Measurements from ENCODE around the gene TEAD4. TPM values are rescaled to one million over a fixed set of nuclear protein-coding genes. Genes with fewer than 3 reads are reported as not detected.

TEAD4 gene
- total RNA-seq, 1 experiment from 2014 or later = 43.2 TPM

DNA sequence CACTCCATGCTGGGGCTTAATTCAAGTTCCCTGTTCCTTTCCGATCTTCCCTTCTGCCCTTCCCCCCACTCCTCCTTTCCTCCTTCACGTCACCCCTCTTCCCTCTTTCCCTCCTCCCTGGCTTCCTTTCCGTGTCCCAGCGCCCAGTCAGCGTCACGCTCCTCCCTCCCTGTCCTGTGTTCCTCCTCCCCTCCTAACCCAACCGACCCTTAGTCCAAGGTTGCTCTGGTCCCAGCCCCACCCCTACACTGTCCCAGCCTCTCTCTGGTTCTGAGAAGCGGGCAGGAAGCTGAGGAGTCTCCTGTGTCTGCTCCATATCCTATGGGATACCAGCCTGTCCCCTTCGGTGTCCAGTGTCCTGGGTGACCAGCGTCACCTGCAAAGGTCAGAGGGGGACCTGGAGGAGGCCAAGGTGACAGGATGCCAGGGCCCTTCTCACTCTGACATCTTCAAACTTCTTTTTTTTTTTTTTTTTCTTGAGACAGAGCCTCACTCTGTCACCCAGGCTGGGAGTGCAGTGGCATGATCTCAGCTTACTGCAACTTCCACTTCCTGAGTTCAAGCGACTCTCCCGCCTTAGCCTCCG is 61.7 kb downstream of the TEAD4 start (continued):
- TF ChIP-seq CEBPB (IDR thresholded peaks at IDR 0.05; ENCODE audit: low read depth) (no peak), SIN3A (IDR thresholded peaks at IDR 0.05; ENCODE audit: low read depth) (no peak), JUND (IDR thresholded peaks at IDR 0.05) (no peak), EGR1 (IDR thresholded peaks at IDR 0.05; ENCODE audit: low read depth) (no peak), POLR2A (IDR thresholded peaks at IDR 0.05; ENCODE audit: borderline replicate concordance, extremely low read depth, insufficient read depth, insufficient read length) (no peak), TCF7L2 (IDR thresholded peaks at IDR 0.05; ENCODE audit: borderline replicate concordance, extremely low read depth, insufficient read depth, insufficient read length) (no peak), SP1 (IDR thresholded peaks at IDR 0.05; ENCODE audit: low read depth) (no peak), ZFX (IDR thresholded peaks at IDR 0.05) (no peak), ELF1 (IDR thresholded peaks at IDR 0.05; ENCODE audit: borderline replicate concordance, low read depth) (no peak)
- TF ChIP-seq, protein P1, sequence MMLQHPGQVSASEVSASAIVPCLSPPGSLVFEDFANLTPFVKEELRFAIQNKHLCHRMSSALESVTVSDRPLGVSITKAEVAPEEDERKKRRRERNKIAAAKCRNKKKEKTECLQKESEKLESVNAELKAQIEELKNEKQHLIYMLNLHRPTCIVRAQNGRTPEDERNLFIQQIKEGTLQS (IDR thresholded peaks at IDR 0.05) = no peak

DNA sequence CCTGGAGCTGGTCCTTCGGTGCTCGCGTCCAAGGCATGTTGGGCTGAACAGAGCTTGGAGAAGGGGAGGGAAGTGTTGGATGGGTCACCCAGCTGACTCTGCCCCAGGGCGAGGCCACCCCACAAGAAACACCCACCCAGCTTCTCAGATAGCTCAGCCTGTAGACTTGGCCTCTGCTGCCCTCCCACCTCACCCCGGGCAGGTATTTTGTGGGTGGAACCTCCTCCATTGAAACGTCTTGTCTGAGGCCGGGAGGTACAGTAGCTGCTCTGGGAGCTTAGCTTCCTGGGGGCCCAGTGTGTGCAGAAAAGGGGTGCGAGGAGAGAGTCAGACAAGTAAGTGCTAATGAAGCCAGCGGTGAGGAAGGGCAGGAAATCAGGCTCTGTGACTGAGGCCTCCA is 63.2 kb downstream of the TEAD4 start:
- intact Hi-C loops (cut with micrococcal nuclease) = no loop called here
- ChIA-PET CTCF (interaction anchor here (1.4 kb wide), 1 partner anchor 19 kb away, joined by 4 read pairs; no protein-coding TSS in a partner anchor), POLR2A (no interaction called here), RAD21 (ENCODE audit: low non-redundant PET in 1 of 2, low total read pairs in 2 of 2, uncharacterized antibody in 2 of 2, unreplicated experiment in 2 of 2) (interaction anchor here in 1 of 2 experiments (0.6 kb wide), 1 partner anchor 19 kb away, joined by 3 read pairs; no protein-coding TSS in a partner anchor)
- BruUV-seq (replicated peaks) = no TSS peak
- Histone ChIP-seq H3K4me3 (replicated peaks in 1 of 2; ENCODE audit: low read depth in 1 of 2, low read length in 2 of 2) (no peak overlapping the region), H3K36me3 (ENCODE audit: control insufficient read depth in 1 of 2, insufficient read depth in 2 of 2, low read length in 2 of 2) (peaks cover 3 to 17% of the 10 kb centered on the region in 2 experiments; a peak in 2 of 4 replicates), H3K9me2 (ENCODE audit: insufficient read depth) (no peaks in the 10 kb centered on the region), H3K9me3 (ENCODE audit: control insufficient read depth in 1 of 2, insufficient read depth in 1 of 2, low read depth in 1 of 2, low read length in 2 of 2) (no peaks in the 10 kb centered on the region), H3K79me2 (ENCODE audit: insufficient read depth, low read length) (no peaks in the 10 kb centered on the region), H2AFZ (ENCODE audit: low read depth, low read length, poor library complexity, severe bottlenecking) (no peak overlapping the region), H3K9ac (ENCODE audit: low read length) (no peak overlapping the region), H3K4me1 (ENCODE audit: control insufficient read depth in 1 of 2, insufficient read depth in 2 of 2, low read length in 2 of 2) (no peaks in the 10 kb centered on the region), H3K27me3 (ENCODE audit: insufficient read depth, low read length) (no peaks in the 10 kb centered on the region), H3K27ac (ENCODE audit: low read depth, low read length) (no peak overlapping the region), H3K4me2 (ENCODE audit: low read length) (no peak overlapping the region), H4K20me1 (ENCODE audit: insufficient read depth) (no peaks in the 10 kb centered on the region)
- ATAC-seq (no peak), DNase-seq (ENCODE audit: low read depth, low spot score) (no peak)
- TF ChIP-seq, protein P2, sequence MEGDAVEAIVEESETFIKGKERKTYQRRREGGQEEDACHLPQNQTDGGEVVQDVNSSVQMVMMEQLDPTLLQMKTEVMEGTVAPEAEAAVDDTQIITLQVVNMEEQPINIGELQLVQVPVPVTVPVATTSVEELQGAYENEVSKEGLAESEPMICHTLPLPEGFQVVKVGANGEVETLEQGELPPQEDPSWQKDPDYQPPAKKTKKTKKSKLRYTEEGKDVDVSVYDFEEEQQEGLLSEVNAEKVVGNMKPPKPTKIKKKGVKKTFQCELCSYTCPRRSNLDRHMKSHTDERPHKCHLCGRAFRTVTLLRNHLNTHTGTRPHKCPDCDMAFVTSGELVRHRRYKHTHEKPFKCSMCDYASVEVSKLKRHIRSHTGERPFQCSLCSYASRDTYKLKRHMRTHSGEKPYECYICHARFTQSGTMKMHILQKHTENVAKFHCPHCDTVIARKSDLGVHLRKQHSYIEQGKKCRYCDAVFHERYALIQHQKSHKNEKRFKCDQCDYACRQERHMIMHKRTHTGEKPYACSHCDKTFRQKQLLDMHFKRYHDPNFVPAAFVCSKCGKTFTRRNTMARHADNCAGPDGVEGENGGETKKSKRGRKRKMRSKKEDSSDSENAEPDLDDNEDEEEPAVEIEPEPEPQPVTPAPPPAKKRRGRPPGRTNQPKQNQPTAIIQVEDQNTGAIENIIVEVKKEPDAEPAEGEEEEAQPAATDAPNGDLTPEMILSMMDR (IDR thresholded peaks at IDR 0.05 in 2 of 3, conservative IDR thresholded peaks at IDR 0.05 in 1 of 3; ENCODE audit: borderline replicate concordance in 1 of 3, insufficient read depth in 1 of 3, low read depth in 2 of 3, low read length in 2 of 3) = no peak
- TF ChIP-seq POLR2A (IDR thresholded peaks at IDR 0.05; ENCODE audit: borderline replicate concordance, extremely low read depth, insufficient read depth, insufficient read length) = no peak
- TF ChIP-seq ZFX (IDR thresholded peaks at IDR 0.05) = no peak
- TF ChIP-seq CEBPB (IDR thresholded peaks at IDR 0.05; ENCODE audit: low read depth) = no peak
- no peak for TF ChIP-seq EZH2 (IDR thresholded peaks at IDR 0.05)
- TF ChIP-seq POLR2AphosphoS5 (IDR thresholded peaks at IDR 0.05; ENCODE audit: low read depth, low read length) = no peak
- TF ChIP-seq SP1 (IDR thresholded peaks at IDR 0.05; ENCODE audit: low read depth) = no peak
- no peak for TF ChIP-seq CBX3 (IDR thresholded peaks at IDR 0.05; ENCODE audit: low read depth)
- TF ChIP-seq, protein P3, sequence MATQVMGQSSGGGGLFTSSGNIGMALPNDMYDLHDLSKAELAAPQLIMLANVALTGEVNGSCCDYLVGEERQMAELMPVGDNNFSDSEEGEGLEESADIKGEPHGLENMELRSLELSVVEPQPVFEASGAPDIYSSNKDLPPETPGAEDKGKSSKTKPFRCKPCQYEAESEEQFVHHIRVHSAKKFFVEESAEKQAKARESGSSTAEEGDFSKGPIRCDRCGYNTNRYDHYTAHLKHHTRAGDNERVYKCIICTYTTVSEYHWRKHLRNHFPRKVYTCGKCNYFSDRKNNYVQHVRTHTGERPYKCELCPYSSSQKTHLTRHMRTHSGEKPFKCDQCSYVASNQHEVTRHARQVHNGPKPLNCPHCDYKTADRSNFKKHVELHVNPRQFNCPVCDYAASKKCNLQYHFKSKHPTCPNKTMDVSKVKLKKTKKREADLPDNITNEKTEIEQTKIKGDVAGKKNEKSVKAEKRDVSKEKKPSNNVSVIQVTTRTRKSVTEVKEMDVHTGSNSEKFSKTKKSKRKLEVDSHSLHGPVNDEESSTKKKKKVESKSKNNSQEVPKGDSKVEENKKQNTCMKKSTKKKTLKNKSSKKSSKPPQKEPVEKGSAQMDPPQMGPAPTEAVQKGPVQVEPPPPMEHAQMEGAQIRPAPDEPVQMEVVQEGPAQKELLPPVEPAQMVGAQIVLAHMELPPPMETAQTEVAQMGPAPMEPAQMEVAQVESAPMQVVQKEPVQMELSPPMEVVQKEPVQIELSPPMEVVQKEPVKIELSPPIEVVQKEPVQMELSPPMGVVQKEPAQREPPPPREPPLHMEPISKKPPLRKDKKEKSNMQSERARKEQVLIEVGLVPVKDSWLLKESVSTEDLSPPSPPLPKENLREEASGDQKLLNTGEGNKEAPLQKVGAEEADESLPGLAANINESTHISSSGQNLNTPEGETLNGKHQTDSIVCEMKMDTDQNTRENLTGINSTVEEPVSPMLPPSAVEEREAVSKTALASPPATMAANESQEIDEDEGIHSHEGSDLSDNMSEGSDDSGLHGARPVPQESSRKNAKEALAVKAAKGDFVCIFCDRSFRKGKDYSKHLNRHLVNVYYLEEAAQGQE (IDR thresholded peaks at IDR 0.05; ENCODE audit: low read depth) = no peak
- TF ChIP-seq, protein P4, sequence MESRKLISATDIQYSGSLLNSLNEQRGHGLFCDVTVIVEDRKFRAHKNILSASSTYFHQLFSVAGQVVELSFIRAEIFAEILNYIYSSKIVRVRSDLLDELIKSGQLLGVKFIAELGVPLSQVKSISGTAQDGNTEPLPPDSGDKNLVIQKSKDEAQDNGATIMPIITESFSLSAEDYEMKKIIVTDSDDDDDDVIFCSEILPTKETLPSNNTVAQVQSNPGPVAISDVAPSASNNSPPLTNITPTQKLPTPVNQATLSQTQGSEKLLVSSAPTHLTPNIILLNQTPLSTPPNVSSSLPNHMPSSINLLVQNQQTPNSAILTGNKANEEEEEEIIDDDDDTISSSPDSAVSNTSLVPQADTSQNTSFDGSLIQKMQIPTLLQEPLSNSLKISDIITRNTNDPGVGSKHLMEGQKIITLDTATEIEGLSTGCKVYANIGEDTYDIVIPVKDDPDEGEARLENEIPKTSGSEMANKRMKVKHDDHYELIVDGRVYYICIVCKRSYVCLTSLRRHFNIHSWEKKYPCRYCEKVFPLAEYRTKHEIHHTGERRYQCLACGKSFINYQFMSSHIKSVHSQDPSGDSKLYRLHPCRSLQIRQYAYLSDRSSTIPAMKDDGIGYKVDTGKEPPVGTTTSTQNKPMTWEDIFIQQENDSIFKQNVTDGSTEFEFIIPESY (IDR thresholded peaks at IDR 0.05; ENCODE audit: extremely low read depth, insufficient replicate concordance, low read length) = no peak
- no peak for TF ChIP-seq SRF (IDR thresholded peaks at IDR 0.05; ENCODE audit: low read depth)
- TF ChIP-seq SIN3A (IDR thresholded peaks at IDR 0.05; ENCODE audit: low read depth) = no peak
- TF ChIP-seq JUND (IDR thresholded peaks at IDR 0.05) = no peak
- TF ChIP-seq RAD21 (IDR thresholded peaks at IDR 0.05; ENCODE audit: low read depth) = no peak
- TF ChIP-seq ELF1 (IDR thresholded peaks at IDR 0.05; ENCODE audit: borderline replicate concordance, low read depth) = no peak
